ENCODE results near the gene TICRR.

- TF ChIP-seq EP300 (IDR thresholded peaks at IDR 0.05) (no peak), POLR2A (IDR thresholded peaks at IDR 0.05) (no peak)
- TF ChIP-seq, protein P1, sequence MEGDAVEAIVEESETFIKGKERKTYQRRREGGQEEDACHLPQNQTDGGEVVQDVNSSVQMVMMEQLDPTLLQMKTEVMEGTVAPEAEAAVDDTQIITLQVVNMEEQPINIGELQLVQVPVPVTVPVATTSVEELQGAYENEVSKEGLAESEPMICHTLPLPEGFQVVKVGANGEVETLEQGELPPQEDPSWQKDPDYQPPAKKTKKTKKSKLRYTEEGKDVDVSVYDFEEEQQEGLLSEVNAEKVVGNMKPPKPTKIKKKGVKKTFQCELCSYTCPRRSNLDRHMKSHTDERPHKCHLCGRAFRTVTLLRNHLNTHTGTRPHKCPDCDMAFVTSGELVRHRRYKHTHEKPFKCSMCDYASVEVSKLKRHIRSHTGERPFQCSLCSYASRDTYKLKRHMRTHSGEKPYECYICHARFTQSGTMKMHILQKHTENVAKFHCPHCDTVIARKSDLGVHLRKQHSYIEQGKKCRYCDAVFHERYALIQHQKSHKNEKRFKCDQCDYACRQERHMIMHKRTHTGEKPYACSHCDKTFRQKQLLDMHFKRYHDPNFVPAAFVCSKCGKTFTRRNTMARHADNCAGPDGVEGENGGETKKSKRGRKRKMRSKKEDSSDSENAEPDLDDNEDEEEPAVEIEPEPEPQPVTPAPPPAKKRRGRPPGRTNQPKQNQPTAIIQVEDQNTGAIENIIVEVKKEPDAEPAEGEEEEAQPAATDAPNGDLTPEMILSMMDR (IDR thresholded peaks at IDR 0.05) = no peak
Observed at GRCh38 chr15:89593018-89593417, 17.7 kb downstream of the TICRR start.

All from suprapubic skin (tissue), 3 donors.